Peyer's patch (tissue), 4 donors: Measurements from ENCODE around the gene RNF115.

Experiments used
- CTCF ChIP-seq, 6 experiments: fragments of 450-650 bp in 4 of 6; fragments of 200-600 bp in 2 of 6; sonication (generic) in 1 of 6; IDR thresholded peaks; one replicate each; pipeline ENCODE4 v1.5.1; 2017 to 2019; ENCODE audit warnings: antibody characterized with exemption in 6 of 6, mild to moderate bottlenecking in 3 of 6, moderate library complexity in 1 of 6
- POLR2A ChIP-seq, 2 donors: fragments of 450-650 bp; IDR thresholded peaks; one replicate each; pipeline ENCODE4 v1.5.1; 2017; ENCODE audit warnings: antibody characterized with exemption in 2 of 2, mild to moderate bottlenecking in 2 of 2, moderate library complexity in 2 of 2

GRCh38 chr1:145695821-145696629, 127.9 kb downstream of the RNF115 start:
- TF ChIP-seq POLR2A (IDR thresholded peaks at IDR 0.05) (no peak), CTCF (IDR thresholded peaks at IDR 0.05) (no peak)
